HS-27A (cell line): ENCODE data around the gene WDR93.
A peak's percentile ranks its signal among the peaks of the same experiment; 100 is the strongest.
"Not testable (repeated sequence)": the region's sequence is repeated elsewhere in the genome, so short reads cannot be mapped to it uniquely, and the experiment has no call there.

ENCODE experiments used
- DNase-seq: peaks from one replicate; pipeline ENCODE4 v3.0.0-alpha.2; 2012; ENCODE audit warnings: low read depth, missing footprints

The WDR93 gene

DNA sequence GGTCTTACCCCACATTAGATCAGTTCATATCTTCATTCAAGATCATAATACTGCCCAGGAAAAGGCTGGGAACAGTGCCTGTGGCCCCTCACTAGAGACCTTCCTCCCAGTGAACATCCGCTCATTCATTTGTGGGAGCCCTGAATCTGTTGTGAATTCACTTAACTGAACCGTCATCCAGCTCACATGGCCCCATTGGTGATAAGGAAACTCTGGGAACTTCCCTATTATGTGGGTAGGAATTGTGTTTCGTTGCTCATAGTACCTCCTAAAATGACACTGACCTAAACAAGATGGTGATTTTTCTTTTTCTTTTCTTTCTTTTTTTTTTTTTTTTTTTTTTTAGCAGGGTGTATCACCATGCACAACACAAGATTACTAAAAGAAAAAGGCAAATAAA is 78.8 kb downstream of the WDR93 start:
- no peak for DNase-seq

DNA sequence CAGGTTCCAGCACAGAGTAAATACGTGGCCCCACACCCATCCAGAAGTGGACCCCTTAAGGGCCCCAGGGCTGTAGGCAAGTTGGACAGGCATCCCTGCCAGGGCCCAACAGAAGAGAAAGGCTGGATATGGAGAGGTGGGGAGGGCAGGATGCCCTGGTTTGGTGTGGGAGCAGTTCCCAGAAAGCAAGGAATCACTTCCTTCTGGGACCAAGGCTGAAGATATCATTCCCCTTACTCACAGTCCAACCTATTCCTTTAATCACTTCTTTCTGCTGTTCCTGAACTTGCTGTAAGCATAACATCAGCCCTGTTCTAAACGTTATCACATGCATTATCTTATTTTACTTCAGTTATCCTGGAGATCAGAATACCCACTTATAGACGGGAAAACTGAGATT is 79.4 kb downstream of the WDR93 start:
- no peak for DNase-seq

DNA sequence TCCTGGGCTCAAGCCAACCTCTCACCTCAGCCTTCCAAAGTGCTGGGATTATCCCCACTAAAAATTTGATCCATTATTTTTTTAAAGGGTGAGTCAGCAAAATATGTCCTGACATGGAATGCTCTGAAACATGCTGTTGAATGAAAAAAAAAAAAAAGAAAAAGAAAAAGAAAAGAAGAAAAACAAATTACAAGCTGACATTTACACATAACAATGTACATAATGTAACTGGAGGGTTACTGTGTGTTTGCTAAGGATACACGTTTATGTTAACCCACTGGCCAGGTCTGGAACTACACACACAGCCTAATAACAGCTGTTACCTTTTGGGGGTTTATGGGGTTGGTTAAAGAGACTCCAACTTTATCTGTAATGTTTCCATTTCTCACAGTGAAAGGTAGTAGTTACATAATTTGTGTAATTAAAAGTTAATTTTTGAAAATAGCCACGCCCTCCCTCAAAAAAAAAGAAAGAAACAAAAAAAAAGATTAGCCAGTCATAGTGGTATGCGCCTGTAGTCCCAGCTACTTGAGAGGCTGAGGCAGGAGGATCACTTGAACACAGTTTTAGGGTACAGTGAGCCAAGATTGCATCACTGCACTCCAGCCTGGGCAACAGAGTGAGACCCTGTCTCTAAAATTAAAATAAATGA is 82.4 kb downstream of the WDR93 start:
- DNase-seq = no peak

DNA sequence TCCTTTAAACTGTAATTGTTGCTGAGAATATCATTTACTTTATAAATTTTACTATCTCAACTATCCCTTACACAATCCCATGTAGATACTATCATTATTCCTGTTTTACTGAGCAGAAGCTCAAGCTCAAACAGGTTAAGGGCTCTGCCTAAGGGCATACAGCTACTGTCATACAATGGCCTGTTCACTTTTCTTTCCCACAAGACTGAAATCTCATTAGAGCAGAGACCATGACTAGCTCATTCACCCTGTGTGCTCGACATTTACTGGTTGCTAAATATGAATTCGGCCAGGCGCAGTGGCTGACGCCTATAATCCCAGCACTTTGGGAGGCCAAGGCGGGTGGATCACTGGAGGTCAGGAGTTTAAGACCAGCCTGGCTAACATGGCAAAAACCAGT is 83.9 kb downstream of the WDR93 start:
- no peak for DNase-seq

DNA sequence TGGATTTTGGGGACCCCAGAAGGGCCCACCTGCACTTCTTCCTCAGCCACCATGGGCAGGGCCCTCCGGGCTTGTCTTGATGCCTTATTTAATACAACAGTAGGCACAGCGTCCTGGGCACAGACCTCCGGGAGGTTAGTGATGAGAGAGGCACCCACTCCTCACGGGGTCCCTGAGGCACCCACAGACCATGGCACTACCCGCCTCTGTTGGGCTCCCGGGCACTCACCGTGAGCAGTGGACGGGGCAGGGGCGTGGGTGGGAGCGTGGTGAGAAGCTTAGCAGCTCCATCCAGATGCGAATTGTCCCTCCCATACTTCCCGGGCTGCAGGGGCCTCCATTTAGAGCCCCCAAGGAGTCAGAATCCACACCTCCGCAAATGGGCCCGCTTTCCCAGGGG is 85.2 kb downstream of the WDR93 start:
- no peak for DNase-seq

DNA sequence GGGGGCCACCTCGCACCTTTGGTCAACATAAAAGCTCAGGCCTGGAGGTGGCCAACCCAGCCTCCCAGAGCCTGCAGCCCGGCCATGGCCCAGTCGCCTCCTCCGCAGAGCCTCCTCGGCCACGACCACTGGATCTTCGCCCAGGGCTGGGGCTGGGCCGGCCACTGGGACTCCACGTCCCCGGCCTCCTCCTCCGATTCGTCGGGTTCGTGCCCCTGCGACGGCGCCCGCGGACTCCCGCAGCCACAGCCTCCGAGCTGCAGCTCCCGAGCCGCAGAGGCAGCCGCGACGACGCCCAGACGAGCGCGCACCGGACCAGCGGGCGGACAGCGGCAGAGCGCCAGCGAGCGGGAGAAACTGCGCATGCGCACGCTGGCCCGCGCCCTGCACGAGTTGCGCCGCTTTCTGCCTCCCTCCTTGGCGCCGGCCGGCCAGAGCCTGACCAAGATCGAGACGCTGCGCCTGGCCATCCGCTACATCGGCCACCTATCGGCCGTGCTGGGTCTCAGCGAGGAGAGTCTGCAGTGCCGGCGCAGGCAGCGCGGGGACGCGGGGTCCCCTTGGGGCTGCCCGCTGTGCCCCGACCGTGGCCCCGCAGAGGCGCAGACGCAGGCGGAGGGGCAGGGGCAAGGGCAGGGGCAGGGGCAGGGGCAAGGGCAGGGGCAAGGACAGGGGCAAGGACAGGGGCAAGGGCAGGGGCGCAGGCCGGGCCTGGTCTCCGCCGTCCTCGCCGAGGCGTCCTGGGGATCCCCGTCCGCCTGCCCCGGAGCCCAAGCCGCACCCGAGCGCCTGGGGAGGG is 85.9 kb downstream of the WDR93 start, which contains the start of gene MESP2:
MESP2 (plus strand) TSS at position 59 of the 799 bp plus-strand sequence; CDS start at position 85, 26 bp downstream.
- peak; percentile 43 for DNase-seq

DNA sequence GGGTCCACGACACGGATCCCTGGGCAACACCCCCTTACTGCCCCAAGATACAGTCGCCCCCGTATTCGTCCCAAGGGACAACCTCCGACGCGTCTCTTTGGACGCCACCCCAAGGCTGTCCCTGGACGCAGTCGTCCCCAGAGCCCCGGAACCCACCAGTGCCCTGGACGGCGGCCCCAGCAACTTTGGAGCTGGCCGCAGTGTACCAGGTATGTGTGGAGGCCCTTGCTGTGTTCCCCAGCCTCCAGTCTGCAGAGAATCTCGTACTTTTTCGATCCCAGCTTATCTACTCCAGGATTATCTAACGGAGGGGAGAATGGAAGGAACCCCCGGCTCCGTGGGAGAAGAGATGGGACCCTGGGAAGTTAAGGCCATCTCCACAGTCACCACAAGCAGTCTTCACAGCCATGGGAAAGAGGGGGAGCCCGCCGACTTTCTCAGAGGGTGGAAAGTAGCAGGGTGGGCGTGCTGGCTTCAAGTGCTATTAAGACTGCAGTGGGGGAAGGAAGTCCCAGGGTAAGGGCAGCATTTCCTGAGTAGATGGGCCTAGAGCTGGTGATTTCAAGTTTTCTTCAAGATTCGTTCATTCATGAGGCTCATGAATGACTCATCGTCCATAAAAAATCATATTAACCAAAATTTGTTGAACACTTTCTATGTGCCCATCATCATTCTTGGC is 86.6 kb downstream of the WDR93 start:
- no peak for DNase-seq

DNA sequence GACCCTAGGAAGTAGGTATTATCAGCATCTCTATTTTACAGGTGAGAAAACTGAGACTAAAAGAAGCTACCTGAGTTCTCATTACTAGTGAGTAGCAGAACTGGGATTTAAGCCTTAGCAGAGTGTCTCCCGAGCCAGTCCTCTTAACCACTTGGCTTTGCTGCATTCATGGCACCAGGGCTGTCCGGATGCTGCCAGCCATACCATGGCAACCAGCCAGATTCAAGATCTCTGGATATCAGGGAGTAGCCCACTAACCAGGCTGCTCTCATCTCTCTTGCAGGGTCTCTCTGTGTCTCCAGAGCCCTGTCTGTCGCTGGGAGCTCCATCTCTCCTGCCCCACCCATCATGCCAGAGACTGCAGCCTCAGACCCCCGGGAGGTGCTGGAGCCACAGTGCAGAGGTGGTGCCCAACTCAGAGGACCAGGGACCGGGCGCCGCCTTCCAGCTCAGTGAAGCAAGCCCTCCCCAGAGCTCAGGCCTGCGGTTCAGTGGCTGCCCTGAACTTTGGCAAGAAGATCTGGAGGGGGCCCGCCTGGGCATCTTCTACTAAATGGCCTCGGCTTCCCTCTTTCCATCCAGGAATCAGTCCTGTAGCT is 87.3 kb downstream of the WDR93 start:
- DNase-seq = no peak

DNA sequence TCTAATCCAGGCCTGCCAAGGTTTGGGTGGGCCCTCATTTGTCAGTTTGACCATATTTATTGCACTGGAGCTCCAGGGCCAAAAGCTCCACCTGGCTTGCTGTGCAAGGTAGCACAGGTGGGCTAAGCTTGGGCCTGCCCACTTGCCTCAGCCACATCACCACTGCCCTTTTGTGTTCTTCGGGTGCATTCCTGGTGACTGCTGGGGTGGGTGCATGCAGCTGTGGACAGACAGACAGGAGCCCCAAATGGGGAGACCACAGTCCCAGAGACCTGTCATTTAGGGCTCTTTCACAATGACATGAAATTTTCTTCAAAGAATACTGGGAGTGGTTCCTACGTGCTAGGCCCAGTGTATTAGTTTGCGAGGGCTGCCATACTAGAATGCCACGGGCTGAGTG is 88.2 kb downstream of the WDR93 start:
- no peak for DNase-seq

DNA sequence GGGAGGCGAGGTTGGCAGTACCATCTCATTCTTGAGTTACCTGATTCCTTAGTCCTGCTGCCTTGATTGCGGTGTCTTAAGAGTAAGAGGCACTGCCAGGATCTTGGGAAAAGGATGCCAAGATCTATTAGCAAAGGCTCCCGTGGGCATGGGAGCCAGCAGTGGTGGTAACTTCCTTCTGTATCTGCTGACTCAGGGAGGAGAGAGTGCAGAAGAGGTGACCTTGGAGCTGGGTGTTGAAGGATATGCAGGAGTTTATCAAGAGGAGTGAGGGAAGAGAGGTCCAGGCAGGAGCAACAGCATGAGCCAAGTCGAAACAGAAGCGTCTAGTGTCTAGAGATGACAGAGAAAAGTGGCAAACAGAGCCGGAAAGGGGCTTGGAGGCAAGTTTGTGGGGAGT is 90.0 kb downstream of the WDR93 start:
- DNase-seq = no peak

DNA sequence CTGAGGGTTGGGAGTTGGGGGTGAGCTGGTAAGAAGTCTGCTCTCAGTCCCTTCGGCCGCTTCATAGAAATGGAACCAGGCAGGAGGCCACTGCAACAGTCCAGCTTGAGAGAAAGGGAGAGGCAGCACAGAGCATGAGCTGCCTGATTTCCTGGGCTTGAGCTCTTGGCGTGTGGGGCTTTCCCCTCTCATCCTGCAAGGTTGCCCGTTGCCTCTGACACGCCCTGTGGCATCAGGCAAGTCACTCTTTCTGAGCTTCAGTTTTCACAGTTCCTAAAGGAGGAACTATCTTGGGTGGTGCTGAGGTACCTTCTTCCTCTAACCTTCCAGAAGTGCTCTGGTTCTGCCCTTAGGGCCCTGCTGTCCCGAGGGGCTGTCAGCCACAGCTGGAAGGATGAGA is 90.4 kb downstream of the WDR93 start:
- no peak for DNase-seq

DNA sequence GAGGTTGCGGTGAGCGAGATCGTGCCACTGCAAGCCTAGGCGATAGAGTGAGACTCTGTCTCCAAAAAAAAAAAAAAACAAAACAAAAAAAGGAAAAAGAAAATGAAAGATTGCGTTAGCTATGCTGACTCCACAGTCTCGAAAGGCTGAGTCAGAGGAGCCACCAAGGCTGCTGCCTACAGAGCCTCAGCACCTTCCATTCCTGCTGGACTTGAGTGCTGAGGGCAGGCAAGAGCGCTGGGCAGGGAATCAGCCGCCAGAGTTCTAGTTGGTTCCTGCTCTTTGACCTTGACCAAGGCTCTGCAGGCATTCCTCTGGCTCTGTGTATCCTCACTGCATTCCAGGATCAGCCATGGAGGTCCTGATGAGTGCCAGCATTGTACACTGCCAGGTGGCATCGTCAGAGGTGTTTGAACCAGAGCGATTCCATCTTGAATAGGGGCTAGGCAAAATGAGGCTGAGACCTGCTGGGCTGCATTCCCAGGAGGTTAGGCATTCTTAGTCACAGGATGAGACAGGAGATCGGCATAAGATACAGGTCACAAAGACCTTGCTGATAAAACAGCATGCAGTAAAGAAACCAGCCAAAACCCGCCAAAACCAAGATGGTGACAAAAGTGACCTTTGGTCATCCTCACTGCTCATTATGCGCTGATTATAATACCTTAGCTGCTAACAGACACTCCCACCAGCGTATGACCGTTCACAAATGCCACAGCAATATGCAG is 91.4 kb downstream of the WDR93 start:
- DNase-seq = no peak

DNA sequence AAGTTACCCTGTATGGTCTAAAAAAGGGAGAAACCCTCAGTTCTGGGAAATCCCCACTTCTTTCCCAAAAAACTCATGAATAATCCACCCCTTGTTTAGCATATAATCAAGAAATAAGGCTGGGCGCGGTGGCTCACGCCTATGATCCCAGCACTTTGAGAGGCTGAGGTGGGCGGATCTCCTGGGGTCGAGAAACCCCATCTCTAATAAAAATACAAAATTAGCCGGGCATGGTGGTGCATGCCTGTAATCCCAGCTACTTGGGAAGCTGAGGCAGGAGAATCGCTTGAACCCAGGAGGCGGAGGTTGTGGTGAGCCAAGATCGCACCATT is 92.0 kb downstream of the WDR93 start:
- DNase-seq = not testable (repeated sequence)

DNA sequence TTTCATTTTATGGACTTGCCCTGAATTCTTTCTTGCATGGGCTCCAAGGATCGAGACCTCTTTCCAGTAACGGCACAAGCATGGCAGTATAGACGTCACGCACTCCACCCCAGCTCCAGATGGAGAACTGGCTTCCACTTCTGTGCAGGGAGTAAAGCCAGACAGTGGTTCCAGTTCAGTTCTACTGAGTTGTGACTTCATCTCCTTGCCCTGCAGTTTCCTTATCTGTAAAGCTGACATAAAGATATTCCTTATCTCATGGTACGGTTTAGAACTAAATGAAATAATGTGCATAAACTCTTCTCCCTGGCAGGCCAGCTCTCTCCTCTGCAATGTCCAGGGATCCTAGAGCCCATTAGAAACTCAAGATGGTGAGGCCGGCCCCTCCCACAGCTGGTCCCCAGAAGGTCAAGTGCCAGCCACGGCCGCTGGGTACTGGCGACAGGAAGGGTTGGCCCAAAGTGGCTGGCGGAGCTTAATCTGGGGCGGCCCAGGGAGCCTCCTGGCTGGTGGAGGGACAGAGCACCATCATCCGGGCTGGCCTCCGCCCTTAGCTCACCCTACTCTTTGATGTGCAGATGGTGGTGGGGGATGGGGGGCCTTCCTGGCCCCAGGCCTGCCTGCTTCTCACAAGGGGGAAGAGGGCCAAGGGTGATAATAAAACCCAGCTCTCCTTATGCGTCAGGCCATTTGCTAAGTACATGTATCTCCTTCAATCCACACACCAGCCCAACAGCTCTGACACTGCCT is 92.7 kb downstream of the WDR93 start:
- no peak for DNase-seq

DNA sequence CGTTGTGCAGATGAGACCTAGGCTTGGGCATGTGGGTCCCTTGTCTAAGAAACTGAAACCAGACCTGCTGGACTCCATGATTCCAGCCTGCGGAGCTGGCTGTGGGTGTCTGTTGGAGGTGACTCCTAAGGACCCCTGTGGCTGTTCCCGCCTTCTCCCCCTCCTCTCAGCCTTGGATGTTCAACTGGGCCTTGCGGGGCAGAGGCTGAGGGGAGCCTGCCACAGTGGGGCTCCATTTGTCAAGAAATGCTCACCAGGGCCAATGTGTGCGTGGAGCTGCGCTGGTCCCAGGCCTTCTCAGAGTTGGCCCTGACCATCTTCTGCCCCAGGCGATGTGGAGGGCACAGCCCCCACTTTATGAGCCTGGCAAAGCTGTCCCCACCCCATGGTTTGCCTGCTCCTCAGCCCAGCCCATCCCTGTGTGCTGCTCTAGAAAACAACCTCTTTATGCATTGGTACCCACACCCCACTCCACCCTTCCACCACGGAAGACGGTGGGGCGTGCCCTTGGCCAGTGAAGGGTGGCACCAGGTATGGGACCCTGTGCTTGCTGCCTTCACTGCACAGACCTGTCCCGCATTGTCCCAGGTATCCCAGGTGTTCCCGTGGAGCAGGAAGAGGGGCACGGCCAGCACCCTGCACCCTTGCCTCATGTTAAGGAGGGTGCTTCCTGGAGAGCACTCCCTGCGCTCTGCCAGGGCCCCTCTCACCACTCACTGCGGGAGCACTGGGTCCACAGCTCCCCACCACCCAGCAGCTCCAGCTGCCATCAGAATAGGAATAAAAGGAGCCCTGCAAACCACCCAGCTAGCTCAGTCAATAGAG is 93.5 kb downstream of the WDR93 start:
- DNase-seq = no peak

DNA sequence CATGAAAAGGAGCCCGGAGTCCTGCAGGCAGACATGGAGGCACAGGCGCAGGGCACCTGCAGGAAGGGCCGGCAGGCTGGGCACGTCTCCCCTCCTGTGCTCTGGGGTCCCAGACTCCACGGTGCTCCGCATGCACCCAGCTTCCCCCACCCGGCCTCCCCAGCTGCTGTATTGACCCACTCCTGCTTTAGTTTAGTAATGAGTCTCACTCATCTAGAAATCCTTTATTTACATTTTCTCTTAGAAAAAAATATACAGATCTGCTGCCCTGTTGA is 94.0 kb downstream of the WDR93 start:
- DNase-seq = no peak

DNA sequence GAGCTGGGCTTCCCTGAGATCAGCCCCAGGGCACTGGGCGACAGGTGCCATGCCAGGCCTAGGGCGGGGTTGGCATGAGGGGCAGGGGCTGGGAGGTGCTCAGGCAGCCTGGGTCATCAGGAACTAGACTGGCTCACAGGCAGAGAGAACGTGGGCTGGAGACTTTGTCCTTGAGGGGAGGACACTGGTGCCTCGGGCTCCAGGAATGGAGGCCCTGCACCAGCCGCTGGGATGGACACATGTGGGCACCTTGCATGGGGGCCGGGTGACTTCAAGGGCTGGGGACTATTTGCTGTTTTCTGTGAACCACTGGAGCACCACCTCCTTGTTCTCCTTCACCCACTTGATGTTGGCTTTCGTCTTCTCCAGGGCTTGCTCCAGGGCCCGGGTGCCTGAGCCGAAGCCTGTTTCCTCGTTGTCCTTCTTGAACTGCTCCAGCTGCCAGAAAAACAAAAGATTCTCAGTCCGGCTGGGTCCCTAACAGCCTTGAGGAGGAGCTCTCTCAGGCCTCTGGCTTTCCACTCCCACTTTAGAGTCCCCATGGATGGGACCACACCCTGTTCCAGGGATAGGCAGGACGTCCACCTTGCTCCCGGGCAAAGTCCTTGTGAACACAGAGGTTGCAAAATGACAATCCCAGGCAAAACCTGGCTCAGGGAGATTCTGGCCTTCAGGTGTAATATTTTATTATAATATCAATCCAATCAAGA is 94.6 kb downstream of the WDR93 start:
- no peak for DNase-seq

DNA sequence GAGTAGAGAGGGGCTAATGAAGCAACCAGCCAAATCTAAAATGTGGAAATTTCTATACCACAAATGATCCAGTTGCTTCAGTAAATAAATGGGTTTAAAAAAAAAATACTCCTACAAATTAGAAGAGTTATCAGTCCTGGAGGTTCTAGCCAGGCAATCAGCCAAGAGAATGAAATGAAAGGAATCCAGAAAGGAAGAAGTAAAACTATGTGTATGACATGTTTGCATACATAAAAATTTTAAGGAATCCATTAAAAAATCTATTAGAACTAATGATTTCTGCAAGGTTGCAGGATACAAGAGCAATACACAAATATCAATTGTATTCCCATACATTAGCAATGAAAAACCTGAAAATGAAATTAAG is 95.1 kb downstream of the WDR93 start:
- no peak for DNase-seq

DNA sequence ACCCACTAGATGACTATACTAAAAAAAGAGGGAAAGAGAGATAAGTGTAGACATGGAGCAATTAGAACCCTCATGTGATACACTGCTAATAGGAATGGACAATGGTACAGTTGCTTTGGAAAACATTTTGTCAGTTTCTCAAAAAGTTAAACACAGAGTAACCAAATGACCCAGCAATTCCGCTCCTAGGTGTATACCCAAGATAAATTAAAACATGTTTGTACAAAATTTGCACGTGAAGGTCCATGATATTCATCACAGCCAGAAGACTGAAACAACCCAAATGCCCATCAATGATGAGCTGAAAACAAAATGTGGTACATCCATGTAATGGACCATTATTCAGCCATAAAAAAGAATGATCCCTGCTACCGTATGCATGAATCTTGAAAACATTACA is 97.3 kb downstream of the WDR93 start:
- DNase-seq = no peak

DNA sequence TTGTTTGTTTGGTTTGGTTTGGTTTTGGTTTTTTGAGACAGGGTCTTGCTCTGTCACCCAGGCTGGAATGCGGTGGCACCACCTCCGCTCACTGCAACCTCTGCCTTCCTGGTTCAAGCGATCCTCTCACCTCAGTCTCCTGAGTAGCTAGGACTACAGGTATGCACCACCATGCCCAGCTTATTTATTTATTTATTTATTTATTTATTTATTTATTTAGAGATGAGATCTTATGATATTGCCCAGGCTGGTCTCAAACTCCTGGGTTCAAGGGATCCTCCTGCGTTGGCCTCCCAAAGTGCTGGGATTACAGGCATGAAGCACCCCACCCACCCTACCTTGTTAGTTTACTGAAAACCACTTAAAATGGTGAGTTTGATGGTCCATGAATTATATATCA is 98.0 kb downstream of the WDR93 start:
- not testable (repeated sequence) for DNase-seq
